Stimulated activated CD4-positive, alpha-beta T cell treated with anti-CD3 and anti-CD28 coated beads, Interleukin-15, amount 100 ng/mL, for 48 hours (primary cell): Measurements from ENCODE around the gene ITPKB.
"Not testable (repeated sequence)": the region's sequence is repeated elsewhere in the genome, so short reads cannot be mapped to it uniquely, and the experiment has no call there.

Source experiments
- DNase-seq, 2 donors: peaks; one replicate each; pipeline ENCODE4 v3.0.0-alpha.2; 2020; ENCODE audit warnings: low read depth in 2 of 2

ITPKB gene

DNA sequence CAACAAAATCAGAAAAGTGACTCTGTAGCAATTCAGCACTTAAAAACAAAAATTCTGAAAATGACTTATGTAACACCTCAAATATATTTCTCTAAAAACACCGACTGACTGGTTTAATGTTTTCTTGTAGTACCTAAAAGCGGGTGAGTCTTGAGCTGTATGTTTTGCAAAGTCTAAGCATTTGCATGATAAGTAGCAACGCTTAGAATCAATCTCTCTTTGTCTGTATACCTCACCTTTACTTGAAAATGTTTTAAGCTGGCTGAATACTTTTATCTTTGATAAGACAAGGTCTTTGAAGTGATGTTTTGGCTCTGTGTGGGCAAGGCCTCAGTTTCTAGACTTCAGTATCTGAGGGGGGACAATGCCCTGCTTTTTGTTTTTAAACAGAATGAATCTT lies 8.2 kb downstream of the ITPKB start:
- no peak for DNase-seq

DNA sequence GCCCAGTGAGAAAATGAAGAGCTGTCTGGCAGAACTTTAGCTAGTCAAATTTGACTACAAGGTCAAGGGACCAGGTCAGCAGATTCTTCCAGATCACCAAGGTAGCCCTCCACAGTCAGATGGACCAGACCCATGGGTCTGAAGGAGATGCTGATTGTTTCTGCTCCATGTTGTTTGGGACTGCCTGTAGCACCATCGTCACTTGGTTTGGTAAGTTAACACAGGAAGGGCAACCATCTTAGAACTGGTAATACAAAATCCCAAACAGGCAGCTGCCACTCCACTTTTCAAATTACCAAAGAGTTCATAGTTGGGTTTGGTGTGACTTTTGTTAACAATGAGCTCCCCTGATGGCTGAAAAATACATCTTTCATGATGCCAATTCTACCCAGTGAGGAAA lies 9.0 kb downstream of the ITPKB start:
- DNase-seq, result no peak

DNA sequence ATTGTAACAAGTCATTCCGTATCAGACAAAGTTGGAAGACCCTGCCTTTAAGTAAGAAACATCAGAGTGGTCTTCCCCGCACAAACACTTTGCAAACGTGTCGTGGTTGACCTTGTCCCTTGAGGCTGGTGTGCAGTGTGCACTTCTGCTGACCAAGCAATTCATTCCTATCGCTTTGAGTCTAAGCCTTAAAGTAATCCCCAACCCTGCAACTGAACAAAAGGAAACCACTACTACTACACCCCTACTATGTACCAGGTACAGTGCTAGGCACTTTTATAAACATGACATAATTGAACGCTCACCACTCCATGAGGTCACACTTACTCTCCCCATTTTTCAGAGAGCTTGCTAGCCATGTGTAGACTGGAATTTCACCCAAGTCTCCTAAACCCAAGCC lies 10.6 kb downstream of the ITPKB start:
- DNase-seq, result no peak

DNA sequence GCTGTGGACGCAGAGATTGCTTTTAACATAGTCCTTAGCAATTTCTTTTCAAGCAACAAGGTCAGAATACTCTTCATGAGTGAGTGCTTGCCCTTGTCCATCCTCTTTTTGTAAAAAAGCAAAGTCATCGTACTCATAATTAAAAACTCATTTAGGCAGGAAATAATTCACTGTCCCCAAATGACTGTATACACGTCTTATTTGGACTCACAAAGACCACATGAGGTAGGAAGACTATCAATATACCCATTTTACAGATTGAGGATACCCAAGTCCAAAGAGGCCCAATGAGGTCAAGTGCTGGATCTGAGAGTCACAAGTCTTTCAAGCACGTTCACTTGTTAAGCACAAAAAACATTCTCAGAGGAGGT lies 13.2 kb downstream of the ITPKB start:
- no peak for DNase-seq

DNA sequence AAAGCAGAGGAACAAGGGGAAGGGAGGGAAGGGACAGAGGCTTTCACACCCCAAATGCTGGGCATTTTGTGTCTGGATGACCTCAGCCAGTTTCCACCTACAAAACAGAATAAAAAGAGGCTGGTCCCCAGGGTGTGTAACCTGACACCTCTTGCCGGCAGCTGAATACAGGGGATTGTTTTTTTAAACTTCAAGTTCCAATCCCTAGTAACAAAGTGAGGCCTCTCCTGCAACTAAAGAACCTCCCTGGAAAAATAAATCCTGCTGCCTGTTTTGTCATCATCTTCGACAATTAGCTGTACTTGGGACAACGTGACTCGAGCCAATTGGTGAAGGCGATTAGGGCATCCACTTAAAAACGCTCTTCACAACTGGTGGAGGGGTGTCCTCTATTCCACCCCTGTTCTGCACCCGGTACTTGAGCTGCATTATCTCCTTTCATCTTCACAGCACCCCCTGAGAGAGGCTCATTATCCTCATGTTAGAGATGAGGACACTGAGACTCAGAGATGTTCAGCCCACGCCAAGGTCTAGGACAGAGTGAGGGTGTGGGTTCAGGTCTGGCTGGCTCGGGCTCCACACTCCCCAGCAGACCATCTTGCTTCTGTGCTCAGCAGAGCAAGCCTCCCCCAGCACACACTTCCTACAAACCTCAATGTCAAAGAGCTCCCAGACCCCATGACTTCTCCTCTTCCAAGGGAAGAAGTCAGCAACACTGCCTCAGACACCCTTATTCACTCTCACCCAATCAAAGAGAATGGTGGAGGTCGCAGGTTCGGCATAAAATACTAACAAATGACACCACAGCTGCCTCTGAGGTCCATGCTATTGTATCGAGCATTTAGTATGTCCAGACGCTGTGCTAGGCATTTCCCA lies 15.2 kb downstream of the ITPKB start:
- no peak for DNase-seq

DNA sequence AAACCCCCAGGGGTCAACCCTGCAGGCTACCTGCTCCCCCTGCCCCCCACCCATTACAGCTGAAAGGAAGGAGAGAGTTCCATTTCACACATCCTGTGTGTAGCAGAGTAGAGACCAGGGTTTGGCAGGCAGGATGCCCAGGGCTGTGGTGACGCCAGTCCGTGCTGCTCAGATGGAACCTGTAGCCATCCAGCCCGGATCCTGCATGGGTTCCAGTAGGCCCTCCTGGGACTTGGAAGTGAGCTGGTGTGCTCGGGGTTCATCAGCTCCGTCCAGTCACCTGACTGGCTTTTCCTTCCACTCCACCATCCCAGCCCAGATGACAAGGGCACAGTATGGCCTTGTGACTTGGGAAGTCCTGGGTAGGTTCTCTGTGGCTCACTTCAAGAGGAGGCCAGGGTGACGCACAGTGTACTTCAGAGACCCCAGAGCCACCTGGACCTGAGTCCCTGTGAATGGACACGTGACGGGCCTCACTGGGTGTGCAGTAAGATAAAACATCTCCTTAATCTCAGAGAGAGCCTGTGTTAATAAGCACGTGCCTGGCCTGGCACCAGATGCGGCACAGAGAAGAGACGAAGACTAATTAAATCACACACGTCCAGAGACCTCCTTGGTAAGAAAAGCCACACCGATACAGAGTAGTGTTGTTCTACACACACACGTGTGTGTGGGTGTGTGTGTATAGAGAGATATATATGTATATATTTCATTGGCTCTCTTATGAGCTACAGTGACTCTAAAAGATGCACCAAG lies 16.0 kb downstream of the ITPKB start:
- no peak for DNase-seq

DNA sequence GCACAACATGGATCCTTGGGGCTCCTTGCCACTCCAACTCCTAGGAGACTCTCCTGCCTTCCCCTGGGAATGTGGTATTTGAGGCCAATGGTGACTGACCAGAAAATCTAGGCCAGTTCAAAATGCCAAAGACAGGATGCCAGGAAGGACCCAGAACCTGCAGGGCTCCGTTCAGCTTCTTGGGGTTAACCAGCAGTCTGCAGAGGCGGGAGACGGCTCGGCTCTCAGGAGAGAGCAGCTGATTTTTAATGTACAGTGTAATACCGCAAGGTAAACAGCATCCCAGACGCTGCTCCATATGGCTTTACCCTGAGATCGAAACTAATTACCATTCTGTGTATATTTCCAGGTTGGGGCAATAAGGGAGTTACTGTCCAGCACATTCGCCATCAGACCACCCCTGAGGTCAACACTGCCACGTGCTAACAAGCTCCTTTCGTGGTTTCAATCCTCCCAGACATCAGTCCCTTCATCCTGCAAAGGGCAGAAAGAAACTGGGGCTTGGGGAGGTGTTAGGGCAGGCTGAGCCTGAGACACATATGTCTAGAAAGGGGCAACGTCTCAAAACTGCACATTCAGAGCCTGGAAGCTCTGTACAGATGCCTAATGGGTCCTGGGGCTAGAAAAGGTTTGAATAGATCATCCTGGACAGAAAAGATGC lies 16.7 kb downstream of the ITPKB start:
- DNase-seq, result no peak

DNA sequence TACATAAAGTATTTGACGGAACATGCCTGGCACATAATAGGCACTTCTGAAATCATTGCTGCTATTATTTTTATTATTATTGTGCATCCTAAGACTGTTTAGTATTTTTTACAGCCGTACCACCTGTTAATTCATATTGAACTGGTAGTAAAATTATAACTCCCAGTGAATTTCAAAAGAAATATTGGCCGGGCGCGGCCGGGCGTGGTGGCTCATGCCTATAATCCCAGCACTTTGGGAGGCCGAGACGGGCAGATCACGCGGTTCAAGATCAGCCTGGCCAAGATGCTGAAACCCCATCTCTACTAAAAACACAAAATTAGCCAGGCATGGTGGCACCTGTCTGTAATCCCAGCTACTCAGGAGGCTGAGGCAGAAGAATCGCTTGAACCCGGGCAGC lies 18.5 kb downstream of the ITPKB start:
- DNase-seq, result not testable (repeated sequence)

DNA sequence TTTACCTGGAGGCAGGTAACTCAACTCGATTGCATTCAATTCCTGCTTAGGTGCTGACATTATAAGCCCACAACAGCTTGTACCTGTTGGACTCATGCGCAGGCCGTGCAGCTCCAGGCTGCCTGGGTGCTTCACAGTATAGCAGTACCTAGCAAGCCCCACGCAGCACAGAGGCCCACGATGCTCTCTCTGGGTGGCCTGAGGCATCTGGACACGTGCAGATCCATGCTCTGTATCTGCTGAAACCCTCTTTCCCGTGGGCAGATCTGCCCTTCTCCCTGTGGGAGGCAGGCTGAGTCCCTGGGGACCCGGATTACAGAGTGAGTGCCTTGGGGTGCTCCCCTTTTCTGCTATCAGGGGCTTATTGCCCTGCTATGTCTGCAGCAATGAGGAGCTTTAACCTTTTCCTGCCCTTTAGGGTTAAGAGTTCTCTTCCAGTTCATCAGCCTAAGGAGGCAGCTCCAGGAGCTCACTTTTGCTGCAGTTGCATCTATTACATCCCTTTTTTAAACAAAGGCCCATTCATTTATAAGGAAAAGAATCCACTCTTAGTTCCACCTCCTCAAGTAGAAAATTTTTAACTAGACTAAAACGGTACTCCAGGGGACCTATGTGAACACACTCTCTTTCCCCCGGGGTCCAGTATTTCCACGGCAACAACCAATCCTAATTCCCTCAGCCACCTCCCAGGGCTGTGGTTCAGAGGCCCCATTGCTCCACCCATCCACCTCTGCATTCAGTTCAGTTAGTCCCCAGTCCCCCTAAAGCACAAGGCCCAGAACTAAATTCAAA lies 19.3 kb downstream of the ITPKB start:
- DNase-seq, result no peak

DNA sequence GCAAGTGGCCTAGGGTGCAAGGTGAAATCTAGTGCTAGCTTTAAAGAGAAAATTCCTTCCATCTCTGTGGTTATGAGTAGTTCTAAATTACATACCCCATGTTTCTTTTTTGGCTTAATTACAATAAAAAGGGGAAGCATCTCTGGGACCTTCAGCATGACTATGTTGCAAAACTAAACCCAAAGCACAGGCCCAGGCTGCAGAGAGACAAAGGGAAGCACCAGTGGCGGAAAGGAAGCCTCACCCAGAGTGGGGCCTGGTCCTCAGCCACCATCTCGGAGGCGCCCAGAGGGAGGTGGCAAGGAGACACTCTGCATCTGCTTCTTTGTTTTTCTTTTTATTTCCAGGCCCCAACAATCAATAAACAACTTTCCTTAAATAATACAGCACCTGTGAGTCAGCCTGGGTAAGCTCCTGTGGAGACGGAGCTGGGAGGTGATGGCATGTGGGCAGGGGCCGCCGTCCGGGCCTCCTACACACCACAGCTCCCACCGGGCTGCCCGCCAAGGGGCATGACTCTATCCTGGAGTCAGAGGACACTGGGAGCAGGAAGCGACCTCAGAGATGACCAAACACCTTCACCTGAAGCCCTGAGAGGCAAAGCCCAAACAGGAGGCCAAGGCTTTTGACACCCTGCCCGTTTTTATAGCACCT lies 21.7 kb downstream of the ITPKB start:
- DNase-seq, result no peak

DNA sequence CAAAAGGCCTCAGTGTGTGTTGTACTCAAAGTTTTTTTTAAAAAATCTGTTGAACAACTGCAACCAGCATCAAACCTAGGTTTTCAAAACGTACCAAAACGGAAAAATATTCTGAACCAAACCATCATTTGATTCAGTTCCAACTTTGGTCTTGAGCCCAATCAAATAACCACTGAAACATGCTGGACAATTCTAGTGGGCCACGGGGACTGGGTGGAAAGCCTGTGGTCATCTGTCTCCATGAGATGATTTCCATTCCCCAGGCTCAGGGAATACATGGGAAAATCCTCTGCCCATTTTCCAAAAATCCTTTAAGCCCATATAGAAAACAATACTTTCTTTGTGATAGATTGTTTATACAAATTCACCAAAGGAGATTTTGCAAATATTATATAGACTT lies 22.5 kb downstream of the ITPKB start:
- no peak for DNase-seq

DNA sequence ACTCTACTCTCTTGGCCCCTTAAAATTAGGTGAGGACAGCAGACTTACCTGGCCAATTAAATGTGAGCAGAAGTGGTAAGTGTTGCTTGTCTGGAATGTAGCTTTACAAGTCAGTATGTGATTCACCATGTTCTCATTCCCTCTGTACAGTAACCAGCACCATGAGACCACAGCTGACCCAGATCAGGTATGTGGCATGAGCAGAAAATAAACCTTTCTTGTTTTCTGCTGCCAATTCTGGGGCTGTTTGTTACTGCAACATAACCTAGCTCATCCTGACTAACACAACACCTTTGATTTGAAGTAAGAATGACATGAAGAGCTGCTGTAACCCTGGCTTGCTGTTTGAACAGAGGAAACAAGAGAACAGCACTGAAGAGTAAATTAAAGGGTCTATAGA lies 24.9 kb downstream of the ITPKB start:
- DNase-seq, result no peak

DNA sequence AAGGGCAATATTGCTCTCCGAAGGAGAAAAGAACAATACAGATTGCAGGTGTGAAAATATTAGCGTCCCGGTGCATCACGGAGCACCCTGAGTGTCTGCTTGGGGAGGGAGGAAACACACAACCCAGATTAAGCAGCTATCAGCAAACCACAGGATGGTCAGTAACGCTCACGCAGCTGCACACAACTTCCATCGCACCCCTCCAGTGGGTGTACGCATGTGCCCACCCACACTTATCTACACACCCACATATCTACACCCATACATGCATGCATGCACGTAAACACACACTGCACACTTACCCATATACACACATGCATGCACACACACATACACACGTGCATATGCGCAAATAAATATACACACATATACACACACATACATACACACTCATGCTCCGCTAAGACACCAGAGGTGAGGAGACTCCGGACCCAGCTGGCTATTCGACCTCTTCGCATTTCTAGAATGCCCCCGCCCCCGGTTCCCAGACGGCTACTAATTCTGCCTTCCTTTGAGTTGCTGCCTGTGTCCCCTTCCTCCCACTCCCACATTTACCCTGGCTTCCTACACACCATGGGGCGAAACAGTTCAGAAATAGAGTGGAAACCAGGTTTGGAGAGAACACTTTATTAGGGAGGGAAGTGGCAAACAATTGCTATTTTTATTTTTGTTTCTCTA lies 26.2 kb downstream of the ITPKB start:
- no peak for DNase-seq

DNA sequence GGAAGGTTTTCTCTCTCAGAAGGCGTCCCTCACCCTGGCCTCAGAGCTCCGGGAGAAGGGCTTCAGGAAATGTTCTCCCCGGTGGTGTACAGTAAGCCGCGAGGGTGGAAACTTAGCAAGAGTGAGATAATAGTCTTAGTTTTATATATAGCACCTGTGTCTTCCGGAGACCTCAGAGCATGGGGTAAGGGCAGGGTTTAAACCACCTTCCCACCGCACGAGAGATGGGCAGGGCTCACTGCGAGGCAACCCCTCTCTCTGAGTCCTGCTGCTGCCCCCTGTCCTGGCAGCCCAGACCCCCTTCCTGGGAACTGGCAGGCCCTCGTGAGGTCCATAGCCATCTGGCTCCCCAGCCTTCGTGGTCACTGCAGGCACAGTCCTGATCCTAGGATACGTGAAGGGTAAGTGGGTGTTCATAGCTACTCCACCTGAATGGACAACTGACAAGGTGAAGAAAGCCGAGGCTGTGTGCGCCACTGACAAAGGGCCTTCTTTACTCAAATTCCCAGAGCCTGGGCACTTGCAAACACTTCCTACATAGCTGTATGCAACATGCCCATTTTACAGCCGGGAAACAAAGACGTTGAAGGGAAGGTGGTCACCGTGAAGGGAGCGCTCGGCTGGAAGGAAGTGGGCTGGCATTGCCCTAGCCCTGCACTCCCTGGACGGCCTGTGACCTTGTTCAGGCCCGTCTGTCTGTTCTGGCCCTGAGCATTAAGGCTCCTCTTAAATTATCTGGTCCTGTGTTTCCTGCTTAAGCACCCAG lies 26.9 kb downstream of the ITPKB start:
- DNase-seq, result peak in 1 of 2 donors; percentile 48

DNA sequence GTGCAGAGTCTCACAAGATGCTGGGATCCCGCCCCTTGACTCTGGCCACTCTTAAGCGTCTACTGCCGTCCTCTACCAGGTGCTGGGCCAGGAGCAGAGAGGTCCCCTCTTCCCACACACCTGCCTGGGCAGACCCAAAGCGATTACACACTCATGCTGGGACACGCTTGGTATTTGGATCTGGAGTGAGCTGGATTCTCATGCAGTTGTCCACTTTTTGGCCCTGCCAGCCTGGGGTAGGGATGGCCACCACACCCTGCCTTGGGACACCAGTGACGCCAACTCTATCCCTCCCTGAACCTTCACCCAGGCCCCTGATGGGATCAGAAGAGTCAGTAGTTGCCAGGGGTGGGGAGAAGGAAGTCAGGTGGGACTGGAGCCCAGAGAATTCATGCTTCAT lies 28.6 kb downstream of the ITPKB start:
- no peak for DNase-seq

DNA sequence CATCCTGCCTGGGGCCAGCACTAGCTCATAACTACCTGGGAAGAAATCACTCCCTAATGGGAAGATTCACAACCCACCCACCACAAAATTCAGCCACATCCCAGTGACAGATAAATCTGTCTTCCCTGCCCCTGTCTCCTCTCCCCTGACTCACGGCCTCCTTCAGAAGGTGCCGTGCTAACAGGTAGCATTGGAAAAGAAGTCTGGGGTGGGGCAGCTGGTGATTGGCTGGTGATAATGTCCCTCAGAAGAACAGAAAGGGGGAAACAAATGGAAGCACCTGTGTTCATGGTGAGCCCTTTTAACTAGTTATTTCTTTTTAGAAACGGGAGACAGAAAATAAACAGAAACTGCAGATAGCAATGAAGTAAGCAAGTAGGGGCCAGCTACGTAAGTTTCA lies 29.1 kb downstream of the ITPKB start:
- DNase-seq, result no peak

DNA sequence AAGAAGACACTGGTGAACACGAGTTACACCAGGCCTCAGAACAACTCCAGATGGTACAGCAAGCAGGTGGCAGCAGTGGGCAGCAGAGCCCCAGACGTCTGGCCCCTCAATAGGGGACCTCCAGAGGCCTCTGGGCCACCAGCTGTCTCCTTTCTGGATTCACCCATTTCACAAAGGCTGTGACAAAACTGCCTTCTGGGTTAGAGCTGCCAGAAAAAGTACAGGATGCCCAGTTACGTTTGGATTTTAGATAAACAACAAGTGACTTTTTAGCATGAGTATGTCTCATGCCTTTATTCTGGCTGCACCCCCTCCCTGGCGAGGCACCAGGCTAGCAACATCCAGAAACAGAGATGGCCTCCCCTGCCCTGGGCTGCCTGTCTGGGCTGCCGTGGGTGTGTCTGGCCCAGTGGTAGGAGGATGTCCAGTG lies 30.1 kb downstream of the ITPKB start:
- no peak for DNase-seq

DNA sequence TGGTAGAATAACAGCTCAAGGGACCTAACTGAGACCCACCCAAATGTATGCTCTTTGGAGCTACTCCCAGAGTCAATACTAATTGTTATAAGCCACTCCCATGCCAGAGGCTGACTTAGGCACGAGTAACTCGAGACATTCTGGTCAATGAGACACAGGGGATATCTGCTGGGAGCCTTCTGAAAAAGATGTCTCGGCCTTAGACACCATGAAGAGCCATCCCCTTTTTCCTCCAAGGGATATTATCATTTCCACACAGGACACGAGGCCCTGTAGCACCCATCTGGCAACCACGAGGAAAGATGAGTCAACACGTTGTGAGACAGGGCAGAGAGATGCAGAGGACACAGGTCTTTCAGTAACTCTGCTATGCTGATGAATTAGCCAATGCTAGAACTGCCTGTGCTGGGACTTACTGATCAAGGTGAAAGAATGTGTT lies 30.7 kb downstream of the ITPKB start:
- DNase-seq, result no peak

DNA sequence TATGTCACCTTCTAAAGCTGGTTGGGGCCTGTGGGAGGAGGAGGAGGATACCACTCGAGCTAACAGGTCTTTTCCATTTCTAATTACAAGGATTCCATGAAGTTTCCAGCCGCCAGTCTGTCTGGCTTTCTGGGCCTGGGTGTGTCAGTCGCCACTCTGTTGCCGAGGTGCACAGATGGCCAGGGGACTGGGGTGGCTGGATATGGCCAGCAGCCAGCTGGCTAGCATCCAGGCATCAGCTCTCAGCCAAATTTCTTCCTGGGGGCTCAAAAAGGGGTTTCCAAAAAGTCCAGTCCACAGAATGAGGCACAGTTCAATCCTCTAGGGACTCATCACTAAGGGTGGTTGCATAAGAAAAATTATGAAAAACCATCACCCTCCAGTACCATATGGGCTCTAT lies 32.4 kb downstream of the ITPKB start:
- no peak for DNase-seq
